Measurements from ENCODE around the gene GSTT4.

GSTT4 gene

DNA sequence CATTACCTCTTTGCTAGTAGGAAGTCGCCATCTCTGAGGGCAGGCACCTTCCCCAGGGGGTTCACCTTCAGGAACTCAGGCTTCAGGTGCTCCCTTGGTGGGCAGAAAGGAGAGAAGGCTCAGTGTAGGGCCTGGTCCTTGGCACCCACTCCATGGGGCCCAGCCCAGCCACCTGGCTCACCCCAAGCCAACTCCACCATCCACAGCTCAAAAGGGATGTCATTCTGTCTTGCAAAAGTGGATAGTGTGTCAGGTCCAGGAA lies 2.7 kb upstream of the GSTT4 start:
- TF ChIP-seq HDGF (IDR thresholded peaks at IDR 0.05; ENCODE audit: borderline replicate concordance) (no peak), BHLHE40 (IDR thresholded peaks at IDR 0.05; ENCODE audit: borderline replicate concordance) (no peak), FOXM1 (IDR thresholded peaks at IDR 0.05; ENCODE audit: borderline replicate concordance) (no peak), SP1 (IDR thresholded peaks at IDR 0.05) (no peak), L3MBTL2 (conservative IDR thresholded peaks at IDR 0.05) (no peak), ELF4 (IDR thresholded peaks at IDR 0.05) (no peak), ARNT (IDR thresholded peaks at IDR 0.05) (no peak), LEF1 (IDR thresholded peaks at IDR 0.05; ENCODE audit: borderline replicate concordance) (no peak), SUZ12 (IDR thresholded peaks at IDR 0.05) (no peak), FOXA1 (IDR thresholded peaks at IDR 0.05) (no peak), FOXK2 (IDR thresholded peaks at IDR 0.05) (no peak), NFRKB (IDR thresholded peaks at IDR 0.05) (no peak), ZNF384 (IDR thresholded peaks at IDR 0.05) (no peak), TARDBP (IDR thresholded peaks at IDR 0.05) (no peak), CTBP1 (IDR thresholded peaks at IDR 0.05; ENCODE audit: borderline replicate concordance) (no peak)
- TF ChIP-seq, protein P1, sequence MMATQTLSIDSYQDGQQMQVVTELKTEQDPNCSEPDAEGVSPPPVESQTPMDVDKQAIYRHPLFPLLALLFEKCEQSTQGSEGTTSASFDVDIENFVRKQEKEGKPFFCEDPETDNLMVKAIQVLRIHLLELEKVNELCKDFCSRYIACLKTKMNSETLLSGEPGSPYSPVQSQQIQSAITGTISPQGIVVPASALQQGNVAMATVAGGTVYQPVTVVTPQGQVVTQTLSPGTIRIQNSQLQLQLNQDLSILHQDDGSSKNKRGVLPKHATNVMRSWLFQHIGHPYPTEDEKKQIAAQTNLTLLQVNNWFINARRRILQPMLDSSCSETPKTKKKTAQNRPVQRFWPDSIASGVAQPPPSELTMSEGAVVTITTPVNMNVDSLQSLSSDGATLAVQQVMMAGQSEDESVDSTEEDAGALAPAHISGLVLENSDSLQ (IDR thresholded peaks at IDR 0.05): no peak
- no peak for DNase-seq (ENCODE audit: extremely low spot score)
- POLR2A ChIA-PET: no interaction called here
- CTCF ChIA-PET: no interaction called here

DNA sequence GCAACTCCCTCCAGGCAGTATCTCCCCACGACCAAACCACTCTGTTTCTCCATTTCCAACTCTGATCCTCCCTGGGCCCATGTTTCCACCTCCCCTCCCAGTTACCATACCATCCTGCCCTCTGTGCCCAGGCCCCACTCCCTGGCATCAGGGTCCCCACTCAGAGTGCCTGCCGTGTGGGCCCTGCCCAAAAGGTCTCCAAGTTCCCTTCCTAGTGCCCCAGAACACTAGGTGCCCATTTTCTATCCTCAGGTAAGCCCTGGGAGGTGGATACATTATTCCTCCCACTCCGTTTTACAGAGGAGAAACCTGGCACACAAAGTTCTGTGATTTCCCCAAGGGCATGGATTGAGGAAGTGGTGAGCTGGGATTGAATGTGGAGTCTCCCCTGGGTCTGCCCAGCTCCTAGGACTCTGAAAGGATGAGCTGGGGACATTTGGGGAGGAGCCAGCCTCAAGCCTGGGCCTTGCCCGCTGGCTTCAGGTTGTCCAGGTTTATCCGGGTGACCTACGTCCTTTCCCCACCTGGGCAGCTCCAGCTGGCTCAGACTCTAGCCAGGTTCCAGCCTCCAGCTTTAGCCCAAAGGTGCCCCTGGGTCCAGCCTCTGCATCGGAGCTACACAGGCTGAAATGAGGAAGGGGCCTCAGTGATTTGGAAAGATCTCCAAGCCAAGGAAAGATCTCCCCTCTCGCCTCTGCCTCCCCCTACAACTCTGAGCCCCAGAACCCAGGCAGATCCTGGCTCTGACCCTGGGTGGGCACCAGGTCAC lies 2.2 kb upstream of the GSTT4 start:
- CTCF ChIA-PET: no interaction called here

DNA sequence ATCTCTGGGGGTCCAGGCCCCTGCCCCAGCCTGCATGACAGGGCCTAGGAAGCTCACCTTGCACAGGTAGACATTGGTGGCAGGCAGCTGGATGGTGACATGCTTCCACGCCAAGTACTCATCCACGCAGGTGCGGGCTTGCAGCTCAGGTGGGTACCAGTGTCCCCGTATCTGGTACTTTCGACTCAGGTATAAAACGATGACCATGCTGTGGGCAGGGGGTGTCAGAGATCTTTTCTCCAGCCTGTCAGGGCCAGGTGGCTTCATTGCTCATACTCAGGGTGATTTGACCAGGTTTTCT lies 1.6 kb upstream of the GSTT4 start:
- CTCF ChIA-PET: no interaction called here
- no peak for DNase-seq (ENCODE audit: extremely low spot score)
- TF ChIP-seq, protein P1 (IDR thresholded peaks at IDR 0.05): no peak
- TF ChIP-seq FOXM1 (IDR thresholded peaks at IDR 0.05; ENCODE audit: borderline replicate concordance): no peak
- TF ChIP-seq HDGF (IDR thresholded peaks at IDR 0.05; ENCODE audit: borderline replicate concordance): no peak
- TF ChIP-seq BHLHE40 (IDR thresholded peaks at IDR 0.05; ENCODE audit: borderline replicate concordance): no peak
- TF ChIP-seq TARDBP (IDR thresholded peaks at IDR 0.05): no peak
- no peak for TF ChIP-seq ELF4 (IDR thresholded peaks at IDR 0.05)
- no peak for TF ChIP-seq NFRKB (IDR thresholded peaks at IDR 0.05)
- TF ChIP-seq SUZ12 (IDR thresholded peaks at IDR 0.05): no peak
- TF ChIP-seq ARNT (IDR thresholded peaks at IDR 0.05): no peak
- no peak for TF ChIP-seq ZNF384 (IDR thresholded peaks at IDR 0.05)
- POLR2A ChIA-PET: no interaction called here

More for the DNA sequence above, 2.2 kb upstream of the GSTT4 start:
- POLR2A ChIA-PET: no interaction called here
- no peak for DNase-seq (ENCODE audit: extremely low spot score)
- TF ChIP-seq CTBP1 (IDR thresholded peaks at IDR 0.05; ENCODE audit: borderline replicate concordance) (no peak), ZNF384 (IDR thresholded peaks at IDR 0.05) (no peak), FOXA1 (IDR thresholded peaks at IDR 0.05) (no peak), TARDBP (IDR thresholded peaks at IDR 0.05) (no peak), SP1 (IDR thresholded peaks at IDR 0.05) (no peak), ARNT (IDR thresholded peaks at IDR 0.05) (no peak), ELF4 (IDR thresholded peaks at IDR 0.05) (no peak)
- TF ChIP-seq, protein P1 (IDR thresholded peaks at IDR 0.05): no peak

DNA sequence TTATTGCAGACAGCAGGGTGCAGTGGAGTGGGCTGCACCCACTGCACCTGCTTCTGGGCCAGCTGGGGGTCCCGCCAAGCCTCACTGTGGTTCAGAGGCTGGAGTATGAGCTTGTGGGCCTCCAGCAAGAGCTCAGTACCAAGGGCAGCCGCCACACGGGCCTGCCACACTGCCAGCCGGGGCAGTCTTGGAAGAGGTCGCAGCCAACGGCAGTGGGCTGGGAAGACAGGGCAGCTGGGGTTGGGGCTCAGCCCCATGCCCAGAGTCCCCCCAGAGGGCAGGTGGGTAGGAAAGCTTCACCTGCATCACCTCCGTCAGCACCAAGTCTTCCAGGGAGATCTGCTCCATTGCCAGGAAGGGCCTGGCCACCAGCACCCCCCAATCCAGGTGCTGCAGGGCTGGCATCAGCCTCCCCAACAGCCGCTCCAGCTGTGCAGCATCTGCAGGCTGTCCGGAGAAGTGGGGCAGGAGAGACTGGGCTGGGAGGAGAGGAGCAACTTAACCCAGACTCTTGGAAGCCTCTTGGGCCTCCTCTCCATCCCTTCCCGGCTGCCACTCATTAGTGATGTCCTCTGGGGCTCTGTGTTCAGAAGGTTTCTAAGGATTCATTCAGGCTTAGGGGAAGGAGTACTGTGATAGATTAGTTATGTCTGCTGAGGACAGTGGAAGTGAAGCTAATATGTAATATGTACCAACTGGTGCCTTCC lies 1.1 kb upstream of the GSTT4 start:
- no peak for DNase-seq (ENCODE audit: extremely low spot score)
- TF ChIP-seq LEF1 (IDR thresholded peaks at IDR 0.05; ENCODE audit: borderline replicate concordance): no peak
- TF ChIP-seq ELF4 (IDR thresholded peaks at IDR 0.05): no peak
- no peak for TF ChIP-seq BHLHE40 (IDR thresholded peaks at IDR 0.05; ENCODE audit: borderline replicate concordance)
- no peak for TF ChIP-seq TARDBP (IDR thresholded peaks at IDR 0.05)
- TF ChIP-seq L3MBTL2 (conservative IDR thresholded peaks at IDR 0.05): no peak
- no peak for TF ChIP-seq FOXM1 (IDR thresholded peaks at IDR 0.05; ENCODE audit: borderline replicate concordance)
- TF ChIP-seq HDGF (IDR thresholded peaks at IDR 0.05; ENCODE audit: borderline replicate concordance): no peak
- TF ChIP-seq, protein P1 (IDR thresholded peaks at IDR 0.05): no peak
- no peak for TF ChIP-seq NFRKB (IDR thresholded peaks at IDR 0.05)
- TF ChIP-seq CTBP1 (IDR thresholded peaks at IDR 0.05; ENCODE audit: borderline replicate concordance): no peak
- no peak for TF ChIP-seq FOXK2 (IDR thresholded peaks at IDR 0.05)
- TF ChIP-seq SUZ12 (IDR thresholded peaks at IDR 0.05): no peak
- no peak for TF ChIP-seq FOXA1 (IDR thresholded peaks at IDR 0.05)
- no peak for TF ChIP-seq ARNT (IDR thresholded peaks at IDR 0.05)
- TF ChIP-seq SP1 (IDR thresholded peaks at IDR 0.05): no peak
- no peak for TF ChIP-seq ZNF384 (IDR thresholded peaks at IDR 0.05)
- ChIA-PET POLR2A (no interaction called here), CTCF (interaction anchor here (0.6 kb wide), 1 partner anchor 716 kb away, joined by 3 read pairs; no protein-coding TSS in a partner anchor)

DNA sequence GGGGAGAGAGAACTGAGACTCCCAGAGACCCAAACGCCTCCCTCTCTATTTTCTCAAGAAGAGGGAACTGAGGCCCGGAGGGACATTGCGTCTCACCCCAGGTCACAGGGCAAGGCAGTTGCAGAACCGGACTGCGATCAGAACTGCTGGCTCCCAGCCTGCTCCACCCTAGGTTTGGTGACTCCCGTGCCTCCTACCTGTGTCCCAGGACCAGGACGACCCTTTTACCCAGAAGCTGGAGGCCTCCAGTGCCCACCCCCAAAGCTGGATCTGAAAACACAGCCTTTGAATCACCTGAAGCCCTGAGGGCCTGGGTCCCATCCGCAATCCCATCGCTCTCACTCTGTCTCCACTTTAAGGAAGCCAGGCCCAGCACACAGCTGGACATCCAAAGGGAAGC lies 1.4 kb downstream of the GSTT4 start:
- POLR2A ChIA-PET: no interaction called here
- CTCF ChIA-PET: no interaction called here
- TF ChIP-seq HDGF (IDR thresholded peaks at IDR 0.05; ENCODE audit: borderline replicate concordance) (no peak), CTBP1 (IDR thresholded peaks at IDR 0.05; ENCODE audit: borderline replicate concordance) (no peak), ARNT (IDR thresholded peaks at IDR 0.05) (no peak), NFRKB (IDR thresholded peaks at IDR 0.05) (no peak), LEF1 (IDR thresholded peaks at IDR 0.05; ENCODE audit: borderline replicate concordance) (no peak), FOXA1 (IDR thresholded peaks at IDR 0.05) (no peak), SUZ12 (IDR thresholded peaks at IDR 0.05) (no peak), TARDBP (IDR thresholded peaks at IDR 0.05) (no peak), ELF4 (IDR thresholded peaks at IDR 0.05) (no peak), FOXK2 (IDR thresholded peaks at IDR 0.05) (no peak)
- no peak for DNase-seq (ENCODE audit: extremely low spot score)
